MCF 10A (cell line): ENCODE measurements around the gene ASAP2. TPM values are rescaled to one million over a fixed set of nuclear protein-coding genes. Genes with fewer than 3 reads are reported as not detected.

Experiments used
- BruUV-seq: library from RNA; stranded (reverse); fragments of 400-500 nt; replicated peaks from 2 replicates; lab custom pipeline; 2021; lab: Mats Ljungman, UMichigan
- CTCF ChIA-PET: fragments of 300-600 bp; sonication (Branson Sonifier 250); formaldehyde crosslinking; extraction: SDS; loops from one replicate; lab custom pipeline; 2021; ENCODE audit warnings: antibody characterized with exemption, inconsistent platforms; lab: Yijun Ruan, JAX
- POLR2A ChIA-PET: fragments of 300-600, 350-650 bp; sonication (Branson Sonifier 250); formaldehyde crosslinking; extraction: SDS; loops from one replicate; lab custom pipeline; 2020; ENCODE audit warnings: antibody characterized with exemption, inconsistent platforms; lab: Yijun Ruan, JAX
- DNase-seq: peaks from one replicate; pipeline ENCODE4 v3.0.0-alpha.2; 2018; ENCODE audit not compliant: unreplicated experiment
- H3K27ac Mint-ChIP-seq: one replicate; pipeline ENCODE4 v1.8.0; 2022; ENCODE audit warnings: mild to moderate bottlenecking, low read depth, mixed read lengths; ENCODE audit not compliant: unreplicated experiment
- H3K27me3 Mint-ChIP-seq: one replicate; pipeline ENCODE4 v1.8.0; 2022; ENCODE audit warnings: mixed read lengths; ENCODE audit not compliant: insufficient read depth, unreplicated experiment
- H3K36me3 Mint-ChIP-seq: one replicate; pipeline ENCODE4 v1.8.0; 2022; ENCODE audit warnings: mild to moderate bottlenecking, moderate library complexity, mixed read lengths; ENCODE audit not compliant: insufficient read depth, unreplicated experiment
- H3K4me1 Mint-ChIP-seq: one replicate; pipeline ENCODE4 v1.8.0; 2022; ENCODE audit warnings: mixed read lengths; ENCODE audit not compliant: insufficient read depth, unreplicated experiment
- H3K4me3 Mint-ChIP-seq: one replicate; pipeline ENCODE4 v1.8.0; 2022; ENCODE audit warnings: mild to moderate bottlenecking, moderate library complexity, mixed read lengths; ENCODE audit not compliant: unreplicated experiment
- H3K9me3 Mint-ChIP-seq: one replicate; pipeline ENCODE4 v1.8.0; 2022; ENCODE audit warnings: mixed read lengths; ENCODE audit not compliant: unreplicated experiment
- intact Hi-C: fragments of 100-400 bp; cut with micrococcal nuclease; formaldehyde crosslinking; loops from 2 replicates; pipeline ENCODE4 v1.14.1; 2022
- total RNA-seq: library from RNA; stranded (reverse); gene quantifications from 2 replicates; pipeline ENCODE4 v1.2.3, GENCODE V29; 2022
- TF ChIP-seq, protein P1 (sequence below): fragments of 200-600 bp; IDR thresholded peaks from one replicate; pipeline ENCODE4 v1.8.0; 2022; ENCODE audit warnings: antibody characterized with exemption, mild to moderate bottlenecking; ENCODE audit not compliant: unreplicated experiment

The ASAP2 gene
- total RNA-seq, 1 experiment from 2014 or later = 80.8 TPM

- peak overlapping the region; percentile 49 for H3K27ac Mint-ChIP-seq
- BruUV-seq = no TSS peak
- no peaks in the 10 kb centered on the region for H3K9me3 Mint-ChIP-seq
Measured at GRCh38 chr2:9334761-9335160, 128.1 kb downstream of the ASAP2 start.

DNA sequence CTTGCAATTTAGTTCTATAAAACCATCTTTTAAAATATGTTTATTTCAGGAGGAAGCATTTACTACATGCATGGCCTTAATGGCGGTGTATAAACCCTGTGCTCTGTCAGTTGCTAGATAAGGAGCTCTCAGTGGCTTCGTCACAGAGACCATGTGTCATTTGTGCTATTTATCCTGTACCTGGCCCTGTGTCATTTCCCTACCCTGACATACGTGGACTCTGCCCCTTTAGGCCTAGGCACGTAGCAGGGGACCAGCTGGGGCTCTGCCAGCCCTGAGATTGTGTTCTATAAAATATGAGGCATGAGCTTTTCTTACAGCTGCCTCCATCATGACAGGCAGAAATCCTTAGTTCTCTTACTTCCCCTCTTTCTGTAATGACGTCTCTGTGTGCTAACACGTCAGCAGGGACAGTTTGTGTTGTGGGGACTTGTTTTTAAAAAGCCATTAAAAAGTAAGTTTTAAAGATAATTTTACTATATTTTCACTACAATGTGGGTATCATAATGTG lies 128.8 kb downstream of the ASAP2 start:
- POLR2A ChIA-PET = interaction anchor here (0.7 to 1.2 kb wide), 5 partner anchors 8 to 334 kb away, joined by 3 to 4 read pairs (median 3); no protein-coding TSS in a partner anchor
- Mint-ChIP-seq H3K27ac (peak overlapping the region; percentile 49), H3K9me3 (no peaks in the 10 kb centered on the region), H3K4me1 (peaks cover 31% of the 10 kb centered on the region), H3K4me3 (no peak overlapping the region), H3K36me3 (peaks cover 57% of the 10 kb centered on the region), H3K27me3 (no peaks in the 10 kb centered on the region)
- CTCF ChIA-PET = interaction anchor here (1.0 to 7.7 kb wide), 4 partner anchors 8 to 193 kb away, joined by 3 to 90 read pairs (median 13); partner anchors contain the start of gene ASAP2
- no peak for DNase-seq
- intact Hi-C loops = loop anchor here (10.0 kb wide), 1 partner anchor 461 kb away; no protein-coding TSS in a partner anchor
- TF ChIP-seq, protein P1, sequence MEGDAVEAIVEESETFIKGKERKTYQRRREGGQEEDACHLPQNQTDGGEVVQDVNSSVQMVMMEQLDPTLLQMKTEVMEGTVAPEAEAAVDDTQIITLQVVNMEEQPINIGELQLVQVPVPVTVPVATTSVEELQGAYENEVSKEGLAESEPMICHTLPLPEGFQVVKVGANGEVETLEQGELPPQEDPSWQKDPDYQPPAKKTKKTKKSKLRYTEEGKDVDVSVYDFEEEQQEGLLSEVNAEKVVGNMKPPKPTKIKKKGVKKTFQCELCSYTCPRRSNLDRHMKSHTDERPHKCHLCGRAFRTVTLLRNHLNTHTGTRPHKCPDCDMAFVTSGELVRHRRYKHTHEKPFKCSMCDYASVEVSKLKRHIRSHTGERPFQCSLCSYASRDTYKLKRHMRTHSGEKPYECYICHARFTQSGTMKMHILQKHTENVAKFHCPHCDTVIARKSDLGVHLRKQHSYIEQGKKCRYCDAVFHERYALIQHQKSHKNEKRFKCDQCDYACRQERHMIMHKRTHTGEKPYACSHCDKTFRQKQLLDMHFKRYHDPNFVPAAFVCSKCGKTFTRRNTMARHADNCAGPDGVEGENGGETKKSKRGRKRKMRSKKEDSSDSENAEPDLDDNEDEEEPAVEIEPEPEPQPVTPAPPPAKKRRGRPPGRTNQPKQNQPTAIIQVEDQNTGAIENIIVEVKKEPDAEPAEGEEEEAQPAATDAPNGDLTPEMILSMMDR = no peak
- no TSS peak for BruUV-seq

More at GRCh38 chr2:9334761-9335160, 128.1 kb downstream of the ASAP2 start:
- ChIA-PET CTCF (interaction anchor here (0.7 to 7.7 kb wide), 10 partner anchors 9 to 277 kb away, joined by 3 to 90 read pairs (median 4); partner anchors contain the start of gene ASAP2), POLR2A (interaction anchor here (0.7 to 1.8 kb wide), 7 partner anchors 19 to 334 kb away, joined by 3 to 9 read pairs (median 4); no protein-coding TSS in a partner anchor)
- Mint-ChIP-seq H3K27me3 (no peaks in the 10 kb centered on the region), H3K4me3 (no peak overlapping the region), H3K4me1 (peaks cover 31% of the 10 kb centered on the region), H3K36me3 (peaks cover 57% of the 10 kb centered on the region)
- intact Hi-C loops = loop anchor here (10.0 kb wide), 1 partner anchor 460 kb away; no protein-coding TSS in a partner anchor
- TF ChIP-seq, protein P1 = no peak
- no peak for DNase-seq

GRCh38 chr2:9336241-9336575 lies 129.6 kb downstream of the ASAP2 start:
- intact Hi-C loops = loop anchor here (2.0 to 10.0 kb wide), 2 partner anchors 49 to 461 kb away; no protein-coding TSS in a partner anchor
- H3K27ac Mint-ChIP-seq = peak overlapping the region; percentile 58
- H3K4me1 Mint-ChIP-seq = peaks cover 31% of the 10 kb centered on the region
- CTCF ChIA-PET = interaction anchor here (3.4 kb wide), 1 partner anchor 131 kb away, joined by 22 read pairs; the partner anchor contains the start of gene ASAP2
- BruUV-seq = no TSS peak
- H3K27me3 Mint-ChIP-seq = no peaks in the 10 kb centered on the region
- TF ChIP-seq, protein P1 = no peak
- no peak overlapping the region for H3K4me3 Mint-ChIP-seq
- POLR2A ChIA-PET = interaction anchor here (1.0 to 1.5 kb wide), 3 partner anchors 9 to 129 kb away, joined by 3 to 4 read pairs (median 3); partner anchors contain the start of gene ASAP2
- DNase-seq = no peak
- peaks cover 60% of the 10 kb centered on the region for H3K36me3 Mint-ChIP-seq
- no peaks in the 10 kb centered on the region for H3K9me3 Mint-ChIP-seq
